H9 (cell line): ENCODE data around the gene SHB. TPM values are rescaled to one million over a fixed set of nuclear protein-coding genes. Genes with fewer than 3 reads are reported as not detected.
A peak's percentile ranks its signal among the peaks of the same experiment; 100 is the strongest.

Experiments
- DNase-seq: peaks from one replicate; pipeline ENCODE4 v3.0.0-alpha.2; 2017
- H2AFZ ChIP-seq: one replicate; pipeline ENCODE4 v1.6.1; 2013; ENCODE audit warnings: mild to moderate bottlenecking, low read length, control low read depth, moderate library complexity
- H2AK5ac ChIP-seq: 2 replicates; pipeline ENCODE4 v1.6.1; 2013; ENCODE audit warnings: low read length, control low read depth, mixed read lengths; ENCODE audit not compliant: insufficient read length
- H2BK120ac ChIP-seq: one replicate; pipeline ENCODE4 v1.6.1; 2013; ENCODE audit warnings: low read depth, mild to moderate bottlenecking, low read length, control low read depth, inconsistent platforms; ENCODE audit not compliant: poor library complexity, severe bottlenecking
- H2BK12ac ChIP-seq: 2 replicates; pipeline ENCODE4 v1.6.1; 2013; ENCODE audit warnings: low read length, control low read depth, mixed read lengths, low read depth; ENCODE audit not compliant: insufficient read length
- H2BK15ac ChIP-seq: 2 replicates; pipeline ENCODE4 v1.6.1; 2013; ENCODE audit warnings: low read depth, low read length, control low read depth
- H2BK20ac ChIP-seq: one replicate; pipeline ENCODE4 v1.6.1; 2013; ENCODE audit warnings: low read depth, mild to moderate bottlenecking, low read length, control low read depth, inconsistent platforms; ENCODE audit not compliant: poor library complexity, severe bottlenecking
- H2BK5ac ChIP-seq: 2 replicates; pipeline ENCODE4 v1.6.1; 2013; ENCODE audit warnings: low read length, control low read depth, mixed read lengths; ENCODE audit not compliant: insufficient read length
- H3K14ac ChIP-seq: 2 replicates; pipeline ENCODE4 v1.6.1; 2013; ENCODE audit warnings: low read length, control low read depth; ENCODE audit not compliant: insufficient read depth
- H3K18ac ChIP-seq: 2 replicates; pipeline ENCODE4 v1.6.1; 2013; ENCODE audit warnings: low read depth, mild to moderate bottlenecking, mixed read lengths, low read length, control low read depth; ENCODE audit not compliant: insufficient read length
- H3K23ac ChIP-seq: 2 replicates; pipeline ENCODE4 v1.6.1; 2013; ENCODE audit warnings: low read length, control low read depth, mixed read lengths, low read depth; ENCODE audit not compliant: insufficient read length
- H3K23me2 ChIP-seq: 2 replicates; pipeline ENCODE4 v1.6.1; 2013; ENCODE audit warnings: low read depth, mild to moderate bottlenecking, mixed read lengths, low read length, control low read depth; ENCODE audit not compliant: insufficient read length, poor library complexity, severe bottlenecking
- H3K27ac ChIP-seq: 2 replicates; pipeline ENCODE4 v1.5.1; 2013; ENCODE audit warnings: low read length, control low read depth, mixed read lengths, low read depth; ENCODE audit not compliant: insufficient read length
- H3K27me3 ChIP-seq: 2 replicates; pipeline ENCODE4 v1.6.1; 2013; ENCODE audit warnings: low read length, control low read depth, inconsistent platforms; ENCODE audit not compliant: insufficient read depth
- H3K4ac ChIP-seq: 2 replicates; pipeline ENCODE4 v1.6.1; 2013; ENCODE audit warnings: low read depth, mild to moderate bottlenecking, control low read depth, inconsistent platforms, low read length, moderate library complexity
- H3K4me1 ChIP-seq: 2 replicates; pipeline ENCODE4 v1.6.1; 2013; ENCODE audit warnings: low read length, control low read depth, inconsistent platforms; ENCODE audit not compliant: insufficient read depth
- H3K4me2 ChIP-seq: 2 replicates; pipeline ENCODE4 v1.6.1; 2013; ENCODE audit warnings: low read length, control low read depth, mixed read lengths; ENCODE audit not compliant: insufficient read length, insufficient read depth
- H3K56ac ChIP-seq: 2 replicates; pipeline ENCODE4 v1.6.1; 2013; ENCODE audit warnings: low read depth, mild to moderate bottlenecking, mixed read lengths, low read length, control low read depth; ENCODE audit not compliant: insufficient read length
- H3K79me1 ChIP-seq: 2 replicates; pipeline ENCODE4 v1.6.1; 2013; ENCODE audit warnings: low read depth, mild to moderate bottlenecking, moderate library complexity, low read length, control low read depth, inconsistent platforms; ENCODE audit not compliant: insufficient read depth, poor library complexity, severe bottlenecking
- H3K79me2 ChIP-seq: 2 replicates; pipeline ENCODE4 v1.6.1; 2013; ENCODE audit warnings: low read length, control low read depth, inconsistent platforms; ENCODE audit not compliant: insufficient read depth
- H3K9ac ChIP-seq: 2 replicates; pipeline ENCODE4 v1.6.1; 2013; ENCODE audit warnings: low read length, control low read depth, mixed read lengths; ENCODE audit not compliant: insufficient read length; ENCODE audit errors: extremely low read depth
- H3K9me3 ChIP-seq: one replicate; pipeline ENCODE4 v1.6.1; 2013; ENCODE audit warnings: low read depth, low read length, inconsistent platforms; ENCODE audit not compliant: control insufficient read depth
- H3T11ph ChIP-seq: one replicate; pipeline ENCODE4 v1.6.1; 2013; ENCODE audit warnings: mild to moderate bottlenecking, low read length, control low read depth, inconsistent platforms
- H4K20me1 ChIP-seq: one replicate; pipeline ENCODE4 v1.6.1; 2013; ENCODE audit not compliant: control insufficient read depth, insufficient read length, insufficient read depth
- H4K5ac ChIP-seq: 2 replicates; pipeline ENCODE4 v1.6.1; 2013; ENCODE audit warnings: low read depth, mild to moderate bottlenecking, mixed read lengths, low read length, control low read depth; ENCODE audit not compliant: insufficient read length
- H4K8ac ChIP-seq: replicated peaks from 2 replicates; pipeline ENCODE4 v1.6.1; 2013; ENCODE audit warnings: low read length, control low read depth, mixed read lengths, low read depth; ENCODE audit not compliant: insufficient read length
- H4K91ac ChIP-seq: 2 replicates; pipeline ENCODE4 v1.6.1; 2013; ENCODE audit warnings: low read depth, mild to moderate bottlenecking, moderate library complexity, mixed read lengths, low read length, control low read depth; ENCODE audit not compliant: insufficient read length
- H3K27ac Mint-ChIP-seq, 3 experiments: 2 replicates in 2 of 3; 3 replicates in 1 of 3; pipeline ENCODE4 v1.8.0; 2020 to 2021; ENCODE audit warnings: mixed read lengths in 3 of 3, mild to moderate bottlenecking in 1 of 3, moderate library complexity in 1 of 3
- H3K27me3 Mint-ChIP-seq: 2 replicates; pipeline ENCODE4 v1.8.0; 2021; ENCODE audit warnings: low read depth, mild to moderate bottlenecking, moderate library complexity, mixed read lengths
- H3K36me3 Mint-ChIP-seq, 3 experiments: 2 replicates in 2 of 3; 3 replicates in 1 of 3; pipeline ENCODE4 v1.8.0; 2020 to 2021; ENCODE audit warnings: low read depth in 3 of 3, mixed read lengths in 3 of 3; ENCODE audit not compliant: insufficient read depth in 1 of 3
- H3K4me1 Mint-ChIP-seq, 2 experiments: 2 replicates each; pipeline ENCODE4 v1.8.0; 2020; ENCODE audit warnings: mixed read lengths in 2 of 2
- H3K4me3 Mint-ChIP-seq, 2 experiments: 2 replicates in 1 of 2; 3 replicates in 1 of 2; pipeline ENCODE4 v1.8.0; 2020 to 2021; ENCODE audit warnings: mild to moderate bottlenecking in 2 of 2, mixed read lengths in 2 of 2, moderate library complexity in 1 of 2
- H3K9me3 Mint-ChIP-seq, 2 experiments: 2 replicates in 1 of 2; 3 replicates in 1 of 2; pipeline ENCODE4 v1.8.0; 2020; ENCODE audit warnings: mild to moderate bottlenecking in 2 of 2, mixed read lengths in 2 of 2, moderate library complexity in 1 of 2
- WGBS: extraction: QIAGEN DNeasy Blood & Tissue Kit; methylation state at CpG from one replicate; pipeline ENCODE4 v1.1.7; 2013; ENCODE audit warnings: missing lambda C conversion rate, low lambda C conversion rate, mixed read lengths; ENCODE audit not compliant: insufficient read length; ENCODE audit errors: extremely low coverage; 5-methylcytosine and 5-hydroxymethylcytosine counted together
- total RNA-seq: library from RNA; stranded (reverse); gene quantifications from 2 replicates; pipeline ENCODE4 v1.2.1, GENCODE V29; 2021
- TF ChIP-seq, protein P1 (sequence below): fragments of 200-600 bp; sonication (generic); conservative IDR thresholded peaks from 3 replicates; pipeline ENCODE4 v1.8.0; 2021; ENCODE audit warnings: antibody characterized with exemption, mild to moderate bottlenecking

Gene SHB
- total RNA-seq, 1 experiment from 2014 or later = 14.6 TPM

DNA sequence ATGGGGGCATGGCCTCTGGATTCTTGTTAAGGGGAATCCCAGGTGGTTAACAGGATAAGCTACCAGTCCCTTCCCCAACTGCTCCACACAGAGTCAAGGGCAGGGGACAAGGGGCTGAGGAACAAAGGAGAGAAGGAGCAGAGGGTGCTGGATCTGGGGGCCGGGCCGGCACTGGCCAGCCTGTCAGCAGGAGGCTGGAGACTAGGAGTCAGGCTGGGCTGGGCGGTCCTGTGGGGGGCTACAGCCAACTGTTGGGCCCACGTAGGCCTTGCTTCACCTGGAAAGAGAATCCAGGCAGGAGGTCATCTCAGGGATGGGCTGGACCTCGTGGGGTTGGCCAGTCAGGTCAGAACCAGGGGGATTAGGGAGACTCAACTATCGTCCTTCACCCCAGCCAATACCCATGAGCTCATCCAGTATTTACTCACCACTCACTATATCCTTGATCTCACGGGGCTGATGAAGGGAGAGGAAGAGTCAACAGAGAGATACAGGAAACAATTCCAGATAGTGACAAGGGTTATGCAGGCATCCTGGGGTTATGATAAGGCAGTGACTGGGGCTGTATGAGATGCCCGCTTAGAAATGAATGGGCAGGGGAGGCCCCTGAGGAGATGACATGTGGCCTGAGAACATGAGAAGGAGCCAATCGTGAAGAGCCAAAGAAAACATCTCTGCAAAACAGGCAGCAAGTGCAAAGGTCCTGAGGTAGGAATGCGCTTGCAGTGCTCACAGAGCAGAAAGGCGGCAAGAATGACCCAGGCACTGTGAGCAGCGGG, 117.2 kb downstream of the SHB start:
- Histone ChIP-seq H4K91ac (no peak overlapping the region), H3K4ac (no peak overlapping the region), H3K18ac (no peak overlapping the region), H3K79me2 (no peaks in the 10 kb centered on the region), H3K79me1 (no peaks in the 10 kb centered on the region), H4K8ac (no peak overlapping the region), H3K27me3 (no peaks in the 10 kb centered on the region), H2AK5ac (no peak overlapping the region), H3K4me2 (no peak overlapping the region), H2BK5ac (no peak overlapping the region), H4K20me1 (no peaks in the 10 kb centered on the region), H3K56ac (no peak overlapping the region), H3K9me3 (no peaks in the 10 kb centered on the region), H3K27ac (no peak overlapping the region), H3K23ac (no peak overlapping the region), H3T11ph (no peak overlapping the region), H3K9ac (no peak overlapping the region), H2AFZ (no peak overlapping the region), H3K14ac (no peak overlapping the region; the same call in 1 of the 2 replicates), H3K4me1 (no peaks in the 10 kb centered on the region), H2BK15ac (no peak overlapping the region), H2BK20ac (no peak overlapping the region), H3K23me2 (no peaks in the 10 kb centered on the region), H4K5ac (no peak overlapping the region), H2BK120ac (no peak overlapping the region), H2BK12ac (no peak overlapping the region)
- peaks cover 3 to 57% (median 34%) of the 10 kb centered on the region in 3 experiments; a peak in 5 of 7 replicates for H3K36me3 Mint-ChIP-seq
- H3K4me3 Mint-ChIP-seq = no peak overlapping the region
- H3K4me1 Mint-ChIP-seq = no peaks in the 10 kb centered on the region
- peak overlapping the region in 2 of 3 experiments; percentile 31 to 72; a peak in 2 of 7 replicates for H3K27ac Mint-ChIP-seq
- TF ChIP-seq, protein P1, sequence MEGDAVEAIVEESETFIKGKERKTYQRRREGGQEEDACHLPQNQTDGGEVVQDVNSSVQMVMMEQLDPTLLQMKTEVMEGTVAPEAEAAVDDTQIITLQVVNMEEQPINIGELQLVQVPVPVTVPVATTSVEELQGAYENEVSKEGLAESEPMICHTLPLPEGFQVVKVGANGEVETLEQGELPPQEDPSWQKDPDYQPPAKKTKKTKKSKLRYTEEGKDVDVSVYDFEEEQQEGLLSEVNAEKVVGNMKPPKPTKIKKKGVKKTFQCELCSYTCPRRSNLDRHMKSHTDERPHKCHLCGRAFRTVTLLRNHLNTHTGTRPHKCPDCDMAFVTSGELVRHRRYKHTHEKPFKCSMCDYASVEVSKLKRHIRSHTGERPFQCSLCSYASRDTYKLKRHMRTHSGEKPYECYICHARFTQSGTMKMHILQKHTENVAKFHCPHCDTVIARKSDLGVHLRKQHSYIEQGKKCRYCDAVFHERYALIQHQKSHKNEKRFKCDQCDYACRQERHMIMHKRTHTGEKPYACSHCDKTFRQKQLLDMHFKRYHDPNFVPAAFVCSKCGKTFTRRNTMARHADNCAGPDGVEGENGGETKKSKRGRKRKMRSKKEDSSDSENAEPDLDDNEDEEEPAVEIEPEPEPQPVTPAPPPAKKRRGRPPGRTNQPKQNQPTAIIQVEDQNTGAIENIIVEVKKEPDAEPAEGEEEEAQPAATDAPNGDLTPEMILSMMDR = no peak
- no peaks in the 10 kb centered on the region for H3K9me3 Mint-ChIP-seq
- no peak for DNase-seq
- WGBS = no CpG with 5 or more reads among the region's 12 CpGs
- H3K27me3 Mint-ChIP-seq = no peaks in the 10 kb centered on the region; the same call in 1 of the 2 replicates
